Small intestine (tissue), 7 donors: ENCODE results near the gene CENPK. TPM values are rescaled to one million over a fixed set of nuclear protein-coding genes. Genes with fewer than 3 reads are reported as not detected.

ENCODE experiments used
- DNase-seq, 2 donors: peaks; one replicate each; pipeline versions ENCODE4 v3.0.0 to v3.0.0-alpha.2; 2013
- FAIRE-seq: peaks from 2 replicates; lab custom pipeline; 2012; peaks lifted over from hg19 to GRCh38; lab: Jason Lieb, UNC
- H3K27ac ChIP-seq, 3 donors: one replicate each; pipeline ENCODE4 v1.5.1; 2013; ENCODE audit warnings: low read length in 2 of 3, mild to moderate bottlenecking in 2 of 3, control low read depth in 1 of 3, inconsistent platforms in 1 of 3, low read depth in 1 of 3, moderate library complexity in 1 of 3
- H3K27me3 ChIP-seq, 3 donors: one replicate each; pipeline ENCODE4 v1.6.1; 2013; ENCODE audit warnings: low read length in 3 of 3, inconsistent platforms in 1 of 3; ENCODE audit not compliant: control insufficient read depth in 3 of 3, insufficient read depth in 3 of 3
- H3K36me3 ChIP-seq, 3 donors: one replicate each; pipeline ENCODE4 v1.6.1; 2013; ENCODE audit warnings: low read length in 3 of 3, inconsistent platforms in 1 of 3, low read depth in 1 of 3, mild to moderate bottlenecking in 1 of 3, moderate library complexity in 1 of 3; ENCODE audit not compliant: control insufficient read depth in 3 of 3, insufficient read depth in 2 of 3
- H3K4me1 ChIP-seq, 3 donors: one replicate each; pipeline ENCODE4 v1.6.1; 2013; ENCODE audit warnings: low read length in 2 of 3, inconsistent platforms in 1 of 3, low read depth in 1 of 3, mild to moderate bottlenecking in 1 of 3, moderate library complexity in 1 of 3; ENCODE audit not compliant: control insufficient read depth in 3 of 3, insufficient read depth in 2 of 3
- H3K4me3 ChIP-seq, 3 donors: one replicate each; pipeline ENCODE4 v1.5.1; 2013; ENCODE audit warnings: low read length in 3 of 3, control low read depth in 1 of 3, inconsistent platforms in 1 of 3, low read depth in 1 of 3, mild to moderate bottlenecking in 1 of 3, moderate library complexity in 1 of 3
- H3K9me3 ChIP-seq, 2 donors: one replicate each; pipeline ENCODE4 v1.6.1; 2013; ENCODE audit warnings: low read depth in 1 of 2, low read length in 1 of 2; ENCODE audit not compliant: control insufficient read depth in 2 of 2, insufficient read depth in 1 of 2
- WGBS, 3 donors: extraction: QIAGEN DNeasy Blood & Tissue Kit; methylation state at CpG; one replicate each; pipeline ENCODE4 v1.1.7; 2013; 5-methylcytosine and 5-hydroxymethylcytosine counted together
- polyA plus RNA-seq, 4 donors: library from polyadenylated mRNA; stranded (reverse) in 3 of 4; unstranded in 1 of 4; fragments of 200-250 nt in 3 of 4; fragments of 120-200 nt in 1 of 4; gene quantifications; one replicate each; pipeline versions ENCODE4 v1.2.1 to v1.2.3, GENCODE V29; 2013
- donor health status: healthy with polysubstance abuse.
- donor health status: control.
- donor health status: control.
- donor health status: Bipolar disorder and iron deficiency.
- donor health status: healthy.

Gene CENPK
- polyA plus RNA-seq, 4 donors, result 2.7 to 20.0 (median 8.2) TPM

- DNase-seq, result no peak
Measured at GRCh38 chr5:65566505-65566904, 3.5 kb upstream of the CENPK start.

GRCh38 chr5:65563777-65564176, 809 bp upstream of the CENPK start:
- Histone ChIP-seq H3K4me1 (peaks cover 2 to 4% (median 2%) of the 10 kb centered on the region in 3 donors), H3K27me3 (no peaks in the 10 kb centered on the region), H3K4me3 (peak overlapping the region in 2 of 3 donors; percentile 74 to 82), H3K27ac (peak overlapping the region; percentile 89 to 93 (median 92)), H3K9me3 (no peaks in the 10 kb centered on the region), H3K36me3 (no peaks in the 10 kb centered on the region)
- WGBS, 3 donors, result 1 to 4% (median 1%) methylated on average over 11 of the region's 11 CpGs
- FAIRE-seq (no peak), DNase-seq (peak in 1 of 2 donors; percentile 12)

More at GRCh38 chr5:65566505-65566904, 3.5 kb upstream of the CENPK start:
- Histone ChIP-seq H3K4me3 (no peak overlapping the region), H3K4me1 (peaks cover 2 to 4% (median 2%) of the 10 kb centered on the region in 3 donors), H3K27me3 (no peaks in the 10 kb centered on the region), H3K9me3 (no peaks in the 10 kb centered on the region), H3K27ac (no peak overlapping the region), H3K36me3 (peaks cover 0 to under 1% (median 0%) of the 10 kb centered on the region in 3 donors)
- WGBS, 3 donors, result 81 to 87% (median 84%) methylated on average over 5 of the region's 5 CpGs
- no peak for FAIRE-seq

GRCh38 chr5:65556718-65557117, 6.2 kb downstream of the CENPK start:
- no peak for FAIRE-seq
- Histone ChIP-seq H3K9me3 (no peaks in the 10 kb centered on the region), H3K4me3 (no peak overlapping the region), H3K27me3 (no peaks in the 10 kb centered on the region), H3K27ac (no peak overlapping the region), H3K36me3 (peaks cover 0 to 5% (median 0%) of the 10 kb centered on the region in 3 donors), H3K4me1 (no peaks in the 10 kb centered on the region)
- DNase-seq, result no peak
- WGBS, 3 donors, result 88 to 96% (median 93%) methylated on average over 3 of the region's 3 CpGs

DNA sequence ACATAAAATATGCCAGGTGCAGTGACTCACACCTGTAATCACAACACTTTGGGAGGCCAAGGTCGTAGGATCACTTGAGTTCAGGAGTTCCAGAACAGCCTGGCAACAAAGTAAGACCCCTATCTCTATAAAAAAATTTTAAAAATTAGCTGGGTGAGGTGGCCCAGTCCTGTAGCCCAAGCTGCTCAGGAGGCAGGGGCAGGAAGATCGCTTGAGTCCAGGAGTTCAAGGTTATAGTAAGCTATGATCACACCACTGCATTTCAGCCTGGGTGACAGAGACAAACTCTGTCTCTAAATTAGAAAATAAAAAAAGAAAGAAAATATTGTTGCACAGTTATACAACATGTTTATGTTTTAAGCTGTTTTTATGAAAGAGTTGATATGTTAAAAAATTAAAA, 6.8 kb downstream of the CENPK start:
- Histone ChIP-seq H3K9me3 (no peaks in the 10 kb centered on the region), H3K4me1 (no peaks in the 10 kb centered on the region), H3K4me3 (no peak overlapping the region), H3K27ac (no peak overlapping the region), H3K27me3 (no peaks in the 10 kb centered on the region), H3K36me3 (peaks cover 0 to 5% (median 0%) of the 10 kb centered on the region in 3 donors)
- WGBS, 3 donors, result 68 to 87% (median 76%) methylated on average over 2 of the region's 2 CpGs
- DNase-seq (no peak), FAIRE-seq (no peak)

DNA sequence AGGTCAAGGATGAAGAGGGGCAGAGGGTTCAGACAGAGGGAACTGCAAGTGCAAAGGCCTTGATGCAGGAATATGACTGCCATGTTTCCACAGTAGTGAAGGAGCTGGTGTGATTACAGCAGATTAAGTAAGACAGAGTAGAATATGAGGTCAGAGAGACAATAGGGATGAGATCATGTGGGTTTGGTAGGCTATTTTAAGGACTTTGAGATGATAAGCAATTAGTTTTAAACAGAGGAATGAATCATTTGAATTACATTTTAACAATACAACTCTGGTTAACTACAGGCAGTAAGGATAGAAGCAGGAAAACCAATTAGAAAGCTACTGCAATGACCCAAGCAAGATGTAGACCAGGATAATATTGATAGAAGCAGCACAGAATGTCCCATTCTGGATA, 7.7 kb downstream of the CENPK start:
- H3K36me3 ChIP-seq, result peaks cover 0 to 7% (median 0%) of the 10 kb centered on the region in 3 donors
- H3K4me3 ChIP-seq, result no peak overlapping the region
- FAIRE-seq (no peak), DNase-seq (no peak)
- H3K9me3 ChIP-seq, result no peaks in the 10 kb centered on the region
- no peak overlapping the region for H3K27ac ChIP-seq
- H3K27me3 ChIP-seq, result no peaks in the 10 kb centered on the region
- H3K4me1 ChIP-seq, result no peaks in the 10 kb centered on the region

DNA sequence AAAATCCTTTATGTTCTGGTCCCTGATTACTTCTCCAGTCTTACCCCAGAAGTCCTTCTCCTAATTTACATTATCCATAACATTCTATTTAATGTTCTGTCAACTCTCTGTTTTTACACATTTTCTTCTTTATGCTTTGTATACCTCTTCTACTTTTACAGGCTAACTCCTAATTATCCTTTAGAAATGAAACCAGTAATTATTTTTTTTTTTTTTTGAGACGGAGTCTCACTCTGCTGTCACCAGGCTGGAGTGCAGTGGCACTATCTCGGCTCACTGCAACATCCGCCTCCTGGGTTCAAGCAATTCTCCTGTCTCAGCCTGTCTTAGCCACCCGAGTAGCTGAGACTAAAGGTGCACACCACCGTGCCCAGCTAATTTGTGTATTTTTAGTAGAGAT, 9.0 kb downstream of the CENPK start:
- Histone ChIP-seq H3K4me1 (no peaks in the 10 kb centered on the region), H3K4me3 (no peak overlapping the region), H3K9me3 (no peaks in the 10 kb centered on the region), H3K27ac (no peak overlapping the region), H3K27me3 (no peaks in the 10 kb centered on the region), H3K36me3 (peaks cover 0 to 10% (median 0%) of the 10 kb centered on the region in 3 donors)
- WGBS, 3 donors, result 85 to 93% (median 88%) methylated on average over 5 of the region's 5 CpGs
- no peak for FAIRE-seq
- DNase-seq, result no peak

DNA sequence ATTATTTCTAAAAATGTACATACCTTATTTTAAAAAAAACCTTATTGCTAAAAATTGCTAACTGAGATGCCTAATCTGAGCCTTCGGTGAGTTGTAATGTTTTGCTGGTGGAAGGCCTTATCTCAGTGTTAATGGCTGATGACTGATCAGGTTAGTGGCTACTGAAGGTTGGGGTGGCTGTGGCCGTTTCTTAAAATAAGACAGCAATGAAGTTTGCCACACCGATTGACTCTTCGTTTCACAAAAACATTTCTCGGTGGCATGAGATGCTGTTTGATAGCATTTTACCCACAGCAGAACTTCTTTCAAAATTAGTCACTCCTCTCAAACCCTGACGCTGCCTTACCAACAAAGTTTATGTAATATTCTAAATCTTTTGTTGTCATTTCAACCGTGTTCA, 14.7 kb downstream of the CENPK start:
- FAIRE-seq, result no peak

GRCh38 chr5:65546141-65546540, 16.8 kb downstream of the CENPK start:
- H3K36me3 ChIP-seq, result peaks cover 0 to 6% (median 0%) of the 10 kb centered on the region in 3 donors
- H3K4me3 ChIP-seq, result no peak overlapping the region
- no peaks in the 10 kb centered on the region for H3K27me3 ChIP-seq
- no peak for FAIRE-seq
- H3K4me1 ChIP-seq, result no peaks in the 10 kb centered on the region
- no peaks in the 10 kb centered on the region for H3K9me3 ChIP-seq
- WGBS, 3 donors, result 83 to 92% (median 91%) methylated on average over 5 of the region's 5 CpGs
- no peak for DNase-seq
- no peak overlapping the region for H3K27ac ChIP-seq

More for the DNA sequence above, 14.7 kb downstream of the CENPK start:
- Histone ChIP-seq H3K4me1 (no peaks in the 10 kb centered on the region), H3K4me3 (no peak overlapping the region), H3K9me3 (no peaks in the 10 kb centered on the region), H3K27ac (no peak overlapping the region), H3K27me3 (no peaks in the 10 kb centered on the region), H3K36me3 (peaks cover 0 to 6% (median 0%) of the 10 kb centered on the region in 3 donors)
- WGBS, 3 donors, result 83 to 85% (median 85%) methylated on average over 7 of the region's 7 CpGs
- DNase-seq, result no peak

GRCh38 chr5:65544473-65544872, 18.5 kb downstream of the CENPK start:
- WGBS, 3 donors, result 93 to 97% (median 96%) methylated on average over 4 of the region's 4 CpGs
- H3K4me3 ChIP-seq, result no peak overlapping the region
- no peaks in the 10 kb centered on the region for H3K36me3 ChIP-seq

More at GRCh38 chr5:65544473-65544872, 18.5 kb downstream of the CENPK start:
- Histone ChIP-seq H3K27me3 (no peaks in the 10 kb centered on the region), H3K9me3 (no peaks in the 10 kb centered on the region), H3K4me1 (no peaks in the 10 kb centered on the region), H3K27ac (no peak overlapping the region)
- DNase-seq (no peak), FAIRE-seq (no peak)
